HCT116 (cell line): ENCODE data around the gene TEX48. TPM values are rescaled to one million over a fixed set of nuclear protein-coding genes. Genes with fewer than 3 reads are reported as not detected.

Source experiments
- ATAC-seq: fragments of 200-7000 bp; cut with Tn5 transposase; 2 replicates; pipeline ENCODE4 v1.9.1; 2020; ENCODE audit warnings: mild to moderate bottlenecking, moderate library complexity
- BruUV-seq: library from RNA; stranded (reverse); fragments of 400-500 nt; replicated peaks from 2 replicates; lab custom pipeline; 2021; lab: Mats Ljungman, UMichigan
- CTCF ChIA-PET: fragments of 300-600 bp; sonication (Branson Sonifier 250); formaldehyde crosslinking; loops from one replicate; lab custom pipeline; 2021; ENCODE audit warnings: antibody characterized with exemption; lab: Charles Lee
- POLR2A ChIA-PET: fragments of 300-600, 350-600 bp; sonication (Branson Sonifier 250); formaldehyde crosslinking; loops from one replicate; lab custom pipeline; 2021; ENCODE audit warnings: antibody characterized with exemption; lab: Charles Lee
- RAD21 ChIA-PET, 2 experiments: fragments of 300-600 bp; sonication (Branson Sonifier 250); formaldehyde crosslinking; loops; one replicate each; lab custom pipeline; 2023; ENCODE audit warnings: low total read pairs in 2 of 2; ENCODE audit not compliant: uncharacterized antibody in 2 of 2, unreplicated experiment in 2 of 2, low non-redundant PET in 1 of 2; lab: Charles Lee
- DNase-seq: peaks from one replicate; pipeline ENCODE4 v3.0.0-alpha.2; 2010; ENCODE audit warnings: low read depth, low spot score
- H2AFZ ChIP-seq: fragments of 200-600 bp; shearing (Covaris generic), sonication (generic); 2 replicates; pipeline ENCODE4 v1.6.1; 2017; ENCODE audit warnings: low read depth, mixed run types, mixed read lengths, antibody characterized with exemption, low read length; ENCODE audit not compliant: poor library complexity, severe bottlenecking
- H3K27ac ChIP-seq: 2 replicates; pipeline ENCODE4 v1.5.1; 2012; ENCODE audit warnings: low read depth, low read length
- H3K27me3 ChIP-seq: fragments of 200-600 bp; sonication (generic); 2 replicates; pipeline ENCODE4 v1.6.1; 2016; ENCODE audit warnings: mixed run types, low read length, mixed read lengths; ENCODE audit not compliant: insufficient read depth
- H3K36me3 ChIP-seq, 2 experiments: fragments of 200-500 bp in 1 of 2; fragments of 200-600 bp in 1 of 2; sonication (Bioruptor generic) in 1 of 2; sonication (generic) in 1 of 2; 2 replicates each; pipeline versions ENCODE4 v1.5.1 to v1.6.1; 2014 to 2016; ENCODE audit warnings: low read length in 2 of 2, inconsistent platforms in 1 of 2, mixed read lengths in 1 of 2, mixed run types in 1 of 2; ENCODE audit not compliant: insufficient read depth in 2 of 2, control insufficient read depth in 1 of 2
- H3K4me1 ChIP-seq, 2 experiments: fragments of 200-600 bp in 1 of 2; sonication (generic) in 1 of 2; 2 replicates each; pipeline versions ENCODE4 v1.5.1 to v1.6.1; 2012 to 2017; ENCODE audit warnings: low read length in 2 of 2, inconsistent platforms in 1 of 2, mild to moderate bottlenecking in 1 of 2, mixed read lengths in 1 of 2, mixed run types in 1 of 2, moderate library complexity in 1 of 2; ENCODE audit not compliant: insufficient read depth in 2 of 2, control insufficient read depth in 1 of 2
- H3K4me2 ChIP-seq: fragments of 200-600 bp; sonication (generic); 2 replicates; pipeline ENCODE4 v1.6.1; 2017; ENCODE audit warnings: mixed run types, low read length, mixed read lengths
- H3K4me3 ChIP-seq, 2 experiments: fragments of 200-600 bp in 1 of 2; sonication (generic) in 1 of 2; replicated peaks in 1 of 2; 2 replicates each; pipeline ENCODE4 v1.5.1; 2011 to 2016; ENCODE audit warnings: low read length in 2 of 2, control low read depth in 1 of 2, low read depth in 1 of 2, mild to moderate bottlenecking in 1 of 2, mixed read lengths in 1 of 2, mixed run types in 1 of 2
- H3K79me2 ChIP-seq: fragments of 200-600 bp; sonication (generic); 2 replicates; pipeline ENCODE4 v1.6.1; 2017; ENCODE audit warnings: mild to moderate bottlenecking, mixed run types, low read length, moderate library complexity, mixed read lengths; ENCODE audit not compliant: insufficient read depth
- H3K9ac ChIP-seq: fragments of 200-600 bp; sonication (generic); 2 replicates; pipeline ENCODE4 v1.6.1; 2016; ENCODE audit warnings: low read length, mixed read lengths
- H3K9me2 ChIP-seq: fragments of 200-600 bp; sonication (generic), shearing (Covaris generic); 2 replicates; pipeline ENCODE4 v1.6.1; 2017; ENCODE audit warnings: mixed run types, mild to moderate bottlenecking, moderate library complexity; ENCODE audit not compliant: insufficient read depth
- H3K9me3 ChIP-seq, 2 experiments: fragments of 200-500 bp in 1 of 2; fragments of 200-600 bp in 1 of 2; sonication (Bioruptor generic) in 1 of 2; sonication (generic) in 1 of 2; 2 replicates each; pipeline ENCODE4 v1.6.1; 2014 to 2017; ENCODE audit warnings: low read length in 2 of 2, mixed read lengths in 2 of 2, inconsistent platforms in 1 of 2, low read depth in 1 of 2, mild to moderate bottlenecking in 1 of 2, mixed run types in 1 of 2, moderate library complexity in 1 of 2; ENCODE audit not compliant: control insufficient read depth in 1 of 2, insufficient read depth in 1 of 2
- H4K20me1 ChIP-seq: fragments of 200-600 bp; sonication (generic), shearing (Covaris generic); 2 replicates; pipeline ENCODE4 v1.6.1; 2017; ENCODE audit warnings: mixed run types, mild to moderate bottlenecking, moderate library complexity; ENCODE audit not compliant: insufficient read depth
- CBX3 ChIP-seq: IDR thresholded peaks from 2 replicates; pipeline ENCODE4 v1.6.1; 2012; ENCODE audit warnings: low read depth
- EGR1 ChIP-seq: IDR thresholded peaks from 2 replicates; pipeline ENCODE4 v1.6.1; 2012; ENCODE audit warnings: low read depth
- ELF1 ChIP-seq: IDR thresholded peaks from 2 replicates; pipeline ENCODE4 v1.6.1; 2012; ENCODE audit warnings: low read depth, borderline replicate concordance
- POLR2A ChIP-seq: IDR thresholded peaks from 2 replicates; pipeline ENCODE4 v1.7.0; 2011; ENCODE audit warnings: borderline replicate concordance; ENCODE audit not compliant: insufficient read depth, insufficient read length; ENCODE audit errors: extremely low read depth
- SP1 ChIP-seq: IDR thresholded peaks from 2 replicates; pipeline ENCODE4 v1.6.1; 2012; ENCODE audit warnings: low read depth
- SRF ChIP-seq: IDR thresholded peaks from 2 replicates; pipeline ENCODE4 v1.6.1; 2012; ENCODE audit warnings: low read depth
- intact Hi-C: fragments of 100-400 bp; cut with micrococcal nuclease; formaldehyde crosslinking; loops from 2 replicates; pipeline ENCODE4 v1.10.0; 2022
- total RNA-seq: library from RNA; stranded (reverse); gene quantifications from one replicate; pipeline ENCODE4 v1.2.1, GENCODE V29; 2021; ENCODE audit not compliant: unreplicated experiment
- TF ChIP-seq, protein P1 (sequence below): IDR thresholded peaks from 2 replicates; pipeline ENCODE4 v1.6.1; 2012; ENCODE audit warnings: low read depth
- TF ChIP-seq, protein P2 (sequence below): IDR thresholded peaks from 2 replicates; pipeline ENCODE4 v1.6.1; 2012

TEX48 gene
- total RNA-seq, 1 experiment from 2014 or later, result not detected

- Histone ChIP-seq H2AFZ (no peak overlapping the region), H3K9me2 (no peaks in the 10 kb centered on the region), H3K9ac (no peak overlapping the region), H3K4me1 (peaks cover 4 to 12% of the 10 kb centered on the region in 2 experiments; a peak in 3 of 4 replicates), H3K9me3 (no peaks in the 10 kb centered on the region), H3K36me3 (no peaks in the 10 kb centered on the region), H3K4me3 (no peak overlapping the region), H3K27ac (no peak overlapping the region), H3K4me2 (no peak overlapping the region), H3K27me3 (peaks cover 4% of the 10 kb centered on the region; the same call in 1 of the 2 replicates), H4K20me1 (no peaks in the 10 kb centered on the region), H3K79me2 (no peaks in the 10 kb centered on the region)
- ChIA-PET CTCF (no interaction called here), RAD21 (no interaction called here), POLR2A (no interaction called here)
- intact Hi-C loops, result no loop called here
- DNase-seq (no peak), ATAC-seq (no peak)
- BruUV-seq, result no TSS peak
- TF ChIP-seq EGR1 (no peak), CBX3 (no peak), SP1 (no peak), POLR2A (no peak), SRF (no peak), ELF1 (no peak)
- TF ChIP-seq, protein P1, sequence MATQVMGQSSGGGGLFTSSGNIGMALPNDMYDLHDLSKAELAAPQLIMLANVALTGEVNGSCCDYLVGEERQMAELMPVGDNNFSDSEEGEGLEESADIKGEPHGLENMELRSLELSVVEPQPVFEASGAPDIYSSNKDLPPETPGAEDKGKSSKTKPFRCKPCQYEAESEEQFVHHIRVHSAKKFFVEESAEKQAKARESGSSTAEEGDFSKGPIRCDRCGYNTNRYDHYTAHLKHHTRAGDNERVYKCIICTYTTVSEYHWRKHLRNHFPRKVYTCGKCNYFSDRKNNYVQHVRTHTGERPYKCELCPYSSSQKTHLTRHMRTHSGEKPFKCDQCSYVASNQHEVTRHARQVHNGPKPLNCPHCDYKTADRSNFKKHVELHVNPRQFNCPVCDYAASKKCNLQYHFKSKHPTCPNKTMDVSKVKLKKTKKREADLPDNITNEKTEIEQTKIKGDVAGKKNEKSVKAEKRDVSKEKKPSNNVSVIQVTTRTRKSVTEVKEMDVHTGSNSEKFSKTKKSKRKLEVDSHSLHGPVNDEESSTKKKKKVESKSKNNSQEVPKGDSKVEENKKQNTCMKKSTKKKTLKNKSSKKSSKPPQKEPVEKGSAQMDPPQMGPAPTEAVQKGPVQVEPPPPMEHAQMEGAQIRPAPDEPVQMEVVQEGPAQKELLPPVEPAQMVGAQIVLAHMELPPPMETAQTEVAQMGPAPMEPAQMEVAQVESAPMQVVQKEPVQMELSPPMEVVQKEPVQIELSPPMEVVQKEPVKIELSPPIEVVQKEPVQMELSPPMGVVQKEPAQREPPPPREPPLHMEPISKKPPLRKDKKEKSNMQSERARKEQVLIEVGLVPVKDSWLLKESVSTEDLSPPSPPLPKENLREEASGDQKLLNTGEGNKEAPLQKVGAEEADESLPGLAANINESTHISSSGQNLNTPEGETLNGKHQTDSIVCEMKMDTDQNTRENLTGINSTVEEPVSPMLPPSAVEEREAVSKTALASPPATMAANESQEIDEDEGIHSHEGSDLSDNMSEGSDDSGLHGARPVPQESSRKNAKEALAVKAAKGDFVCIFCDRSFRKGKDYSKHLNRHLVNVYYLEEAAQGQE, result no peak
- TF ChIP-seq, protein P2, sequence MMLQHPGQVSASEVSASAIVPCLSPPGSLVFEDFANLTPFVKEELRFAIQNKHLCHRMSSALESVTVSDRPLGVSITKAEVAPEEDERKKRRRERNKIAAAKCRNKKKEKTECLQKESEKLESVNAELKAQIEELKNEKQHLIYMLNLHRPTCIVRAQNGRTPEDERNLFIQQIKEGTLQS, result no peak
Measured at GRCh38 chr9:114729706-114730105, 47.7 kb upstream of the TEX48 start.
